ENCODE results near the gene NEMP2. TPM values are rescaled to one million over a fixed set of nuclear protein-coding genes. Genes with fewer than 3 reads are reported as not detected.

Gene NEMP2
- total and polyA plus RNA-seq, 2 donors from 2014 or later: 2.3 to 5.2 TPM

DNA sequence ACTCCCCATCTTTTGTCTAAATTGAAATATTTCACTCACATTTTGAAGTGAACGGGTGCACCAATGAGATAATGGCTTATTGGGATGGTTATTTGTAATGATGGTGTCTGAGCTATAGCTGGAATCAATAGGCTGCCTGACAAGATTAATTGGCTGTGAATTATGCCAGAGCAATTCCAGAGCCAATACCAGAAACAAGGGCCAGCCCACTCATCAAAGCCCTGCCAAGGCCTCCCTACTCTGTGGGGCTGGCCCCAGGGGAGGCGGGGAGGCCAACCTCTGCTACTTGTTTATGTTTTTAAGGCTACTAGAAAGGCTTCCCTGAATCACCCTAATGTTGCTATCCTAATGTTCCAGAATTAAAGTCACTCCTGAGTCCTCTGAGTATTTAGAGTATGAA lies 29.1 kb upstream of the NEMP2 start:
- H3K27ac ChIP-seq (ENCODE audit: low read depth in 2 of 2, low read length in 2 of 2): no peak overlapping the region
- H3K4me1 ChIP-seq (ENCODE audit: control insufficient read depth in 2 of 3, insufficient read depth in 2 of 3, low read depth in 1 of 3, low read length in 3 of 3): no peaks in the 10 kb centered on the region
- no peak for DNase-seq
- no peaks in the 10 kb centered on the region for H3K27me3 ChIP-seq (ENCODE audit: control insufficient read depth, insufficient read depth, low read length)
- H3K9ac ChIP-seq (ENCODE audit: low read length in 3 of 3): no peak overlapping the region
- peaks cover 0 to 5% (median 3%) of the 10 kb centered on the region in 3 donors for H3K9me3 ChIP-seq (ENCODE audit: control insufficient read depth in 2 of 3, insufficient read depth in 1 of 3, low read length in 3 of 3)
- no peak for FAIRE-seq
- intact Hi-C loops (cut with DNase I): no loop called here
- TF ChIP-seq, protein P1, sequence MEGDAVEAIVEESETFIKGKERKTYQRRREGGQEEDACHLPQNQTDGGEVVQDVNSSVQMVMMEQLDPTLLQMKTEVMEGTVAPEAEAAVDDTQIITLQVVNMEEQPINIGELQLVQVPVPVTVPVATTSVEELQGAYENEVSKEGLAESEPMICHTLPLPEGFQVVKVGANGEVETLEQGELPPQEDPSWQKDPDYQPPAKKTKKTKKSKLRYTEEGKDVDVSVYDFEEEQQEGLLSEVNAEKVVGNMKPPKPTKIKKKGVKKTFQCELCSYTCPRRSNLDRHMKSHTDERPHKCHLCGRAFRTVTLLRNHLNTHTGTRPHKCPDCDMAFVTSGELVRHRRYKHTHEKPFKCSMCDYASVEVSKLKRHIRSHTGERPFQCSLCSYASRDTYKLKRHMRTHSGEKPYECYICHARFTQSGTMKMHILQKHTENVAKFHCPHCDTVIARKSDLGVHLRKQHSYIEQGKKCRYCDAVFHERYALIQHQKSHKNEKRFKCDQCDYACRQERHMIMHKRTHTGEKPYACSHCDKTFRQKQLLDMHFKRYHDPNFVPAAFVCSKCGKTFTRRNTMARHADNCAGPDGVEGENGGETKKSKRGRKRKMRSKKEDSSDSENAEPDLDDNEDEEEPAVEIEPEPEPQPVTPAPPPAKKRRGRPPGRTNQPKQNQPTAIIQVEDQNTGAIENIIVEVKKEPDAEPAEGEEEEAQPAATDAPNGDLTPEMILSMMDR (IDR thresholded peaks at IDR 0.05; ENCODE audit: borderline replicate concordance, extremely low read depth, insufficient read depth): no peak
- H3K4me3 ChIP-seq (ENCODE audit: low read length in 3 of 3): no peak overlapping the region
- no peaks in the 10 kb centered on the region for H3K36me3 ChIP-seq (ENCODE audit: control insufficient read depth in 2 of 3, insufficient read depth in 3 of 3, low read length in 3 of 3)

DNA sequence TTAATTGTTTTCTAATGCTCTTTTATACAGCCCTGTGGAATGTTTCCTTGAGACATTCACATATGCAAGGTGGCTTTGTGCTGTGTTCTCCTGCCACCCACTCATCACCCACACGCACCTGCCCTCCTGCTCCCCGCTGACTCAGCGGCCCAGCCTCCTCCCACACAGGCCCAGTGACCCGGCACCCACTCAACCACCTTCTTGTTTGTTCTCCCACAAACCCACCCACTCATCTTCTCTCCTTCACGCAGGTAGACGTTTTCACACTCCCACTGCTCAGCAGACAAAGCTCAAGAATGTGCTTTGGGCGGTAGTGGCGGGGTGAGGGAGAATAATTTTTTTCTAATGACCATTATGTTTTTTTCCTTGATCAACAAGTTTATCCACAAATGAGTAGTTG lies 28.6 kb upstream of the NEMP2 start:
- Histone ChIP-seq H3K9ac (ENCODE audit: low read length in 3 of 3) (no peak overlapping the region), H3K36me3 (ENCODE audit: control insufficient read depth in 2 of 3, insufficient read depth in 3 of 3, low read length in 3 of 3) (no peaks in the 10 kb centered on the region), H3K4me1 (ENCODE audit: control insufficient read depth in 2 of 3, insufficient read depth in 2 of 3, low read depth in 1 of 3, low read length in 3 of 3) (no peaks in the 10 kb centered on the region), H3K4me3 (ENCODE audit: low read length in 3 of 3) (no peak overlapping the region), H3K9me3 (ENCODE audit: control insufficient read depth in 2 of 3, insufficient read depth in 1 of 3, low read length in 3 of 3) (peaks cover 0 to 4% (median 3%) of the 10 kb centered on the region in 3 donors), H3K27me3 (ENCODE audit: control insufficient read depth, insufficient read depth, low read length) (no peaks in the 10 kb centered on the region), H3K27ac (ENCODE audit: low read depth in 2 of 2, low read length in 2 of 2) (no peak overlapping the region)
- FAIRE-seq: no peak
- intact Hi-C loops (cut with DNase I): no loop called here
- peak in 1 of 5 donors; percentile 69 for DNase-seq
- TF ChIP-seq, protein P1 (IDR thresholded peaks at IDR 0.05; ENCODE audit: borderline replicate concordance, extremely low read depth, insufficient read depth): no peak

DNA sequence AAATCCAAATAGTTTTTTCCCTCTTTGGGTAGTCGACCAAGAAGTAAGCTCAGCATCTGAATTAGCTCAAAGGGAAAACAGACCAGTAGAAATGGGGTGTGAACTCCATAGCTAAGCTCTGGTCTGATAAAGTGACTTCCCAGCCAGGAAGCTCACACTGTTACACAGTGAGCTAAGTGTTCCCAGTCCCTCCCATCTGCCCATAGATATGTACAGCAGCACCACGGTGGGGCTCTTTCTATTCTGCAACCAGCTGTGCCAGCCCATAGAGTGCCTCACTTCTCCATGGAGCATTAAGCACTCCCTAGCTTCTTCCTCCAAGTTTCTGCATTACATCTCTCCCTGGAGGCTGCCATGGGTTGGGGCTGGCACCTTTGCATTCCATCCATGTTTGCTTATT lies 27.6 kb upstream of the NEMP2 start:
- H3K4me1 ChIP-seq (ENCODE audit: control insufficient read depth in 2 of 3, insufficient read depth in 2 of 3, low read depth in 1 of 3, low read length in 3 of 3): no peaks in the 10 kb centered on the region
- H3K27ac ChIP-seq (ENCODE audit: low read depth in 2 of 2, low read length in 2 of 2): no peak overlapping the region
- intact Hi-C loops (cut with DNase I): no loop called here
- H3K9me3 ChIP-seq (ENCODE audit: control insufficient read depth in 2 of 3, insufficient read depth in 1 of 3, low read length in 3 of 3): no peaks in the 10 kb centered on the region
- no peaks in the 10 kb centered on the region for H3K36me3 ChIP-seq (ENCODE audit: control insufficient read depth in 2 of 3, insufficient read depth in 3 of 3, low read length in 3 of 3)
- no peak overlapping the region for H3K4me3 ChIP-seq (ENCODE audit: low read length in 3 of 3)
- FAIRE-seq: no peak
- no peaks in the 10 kb centered on the region for H3K27me3 ChIP-seq (ENCODE audit: control insufficient read depth, insufficient read depth, low read length)
- no peak overlapping the region for H3K9ac ChIP-seq (ENCODE audit: low read length in 3 of 3)
- no peak for DNase-seq
- TF ChIP-seq, protein P1 (IDR thresholded peaks at IDR 0.05; ENCODE audit: borderline replicate concordance, extremely low read depth, insufficient read depth): no peak

DNA sequence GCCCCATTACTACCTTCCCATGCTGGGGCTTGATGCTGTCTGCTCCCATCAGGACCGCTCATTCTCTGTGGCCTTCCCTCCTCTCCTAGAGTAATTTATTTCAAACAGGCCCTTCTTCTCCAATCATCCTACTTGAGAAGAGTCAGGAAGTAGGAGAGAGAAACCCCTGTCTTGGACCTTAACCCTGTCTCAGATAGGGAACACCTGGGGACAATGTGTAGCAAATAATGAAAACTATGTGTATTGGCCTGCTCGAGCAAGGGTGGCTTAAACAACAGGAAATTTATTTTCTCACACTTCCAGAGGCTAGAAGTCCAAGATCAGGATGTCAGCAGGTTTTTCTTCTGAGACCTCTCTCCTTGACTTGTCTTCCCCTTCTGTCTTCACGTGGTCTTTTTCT lies 26.6 kb upstream of the NEMP2 start:
- H3K9ac ChIP-seq (ENCODE audit: low read length in 3 of 3): no peak overlapping the region
- H3K4me3 ChIP-seq (ENCODE audit: low read length in 3 of 3): no peak overlapping the region
- TF ChIP-seq, protein P1 (IDR thresholded peaks at IDR 0.05; ENCODE audit: borderline replicate concordance, extremely low read depth, insufficient read depth): no peak
- H3K27me3 ChIP-seq (ENCODE audit: control insufficient read depth, insufficient read depth, low read length): no peaks in the 10 kb centered on the region
- no peak for FAIRE-seq
- H3K27ac ChIP-seq (ENCODE audit: low read depth in 2 of 2, low read length in 2 of 2): no peak overlapping the region
- no peak for DNase-seq
- H3K36me3 ChIP-seq (ENCODE audit: control insufficient read depth in 2 of 3, insufficient read depth in 3 of 3, low read length in 3 of 3): no peaks in the 10 kb centered on the region
- H3K4me1 ChIP-seq (ENCODE audit: control insufficient read depth in 2 of 3, insufficient read depth in 2 of 3, low read depth in 1 of 3, low read length in 3 of 3): no peaks in the 10 kb centered on the region
- H3K9me3 ChIP-seq (ENCODE audit: control insufficient read depth in 2 of 3, insufficient read depth in 1 of 3, low read length in 3 of 3): no peaks in the 10 kb centered on the region
- intact Hi-C loops (cut with DNase I): no loop called here

Measured in kidney (tissue), 14 donors.